HG02981 (cell line): ENCODE results near the gene C5orf52.
A peak's percentile ranks its signal among the peaks of the same experiment; 100 is the strongest.
"Not testable (repeated sequence)": the region's sequence is repeated elsewhere in the genome, so short reads cannot be mapped to it uniquely, and the experiment has no call there.

ENCODE experiments used
- ATAC-seq: cut with Tn5 transposase; IDR thresholded peaks from one replicate; pipeline ENCODE4 v1.9.1; 2021; ENCODE audit warnings: mild to moderate bottlenecking, moderate library complexity; ENCODE audit not compliant: unreplicated experiment

C5orf52 gene

DNA sequence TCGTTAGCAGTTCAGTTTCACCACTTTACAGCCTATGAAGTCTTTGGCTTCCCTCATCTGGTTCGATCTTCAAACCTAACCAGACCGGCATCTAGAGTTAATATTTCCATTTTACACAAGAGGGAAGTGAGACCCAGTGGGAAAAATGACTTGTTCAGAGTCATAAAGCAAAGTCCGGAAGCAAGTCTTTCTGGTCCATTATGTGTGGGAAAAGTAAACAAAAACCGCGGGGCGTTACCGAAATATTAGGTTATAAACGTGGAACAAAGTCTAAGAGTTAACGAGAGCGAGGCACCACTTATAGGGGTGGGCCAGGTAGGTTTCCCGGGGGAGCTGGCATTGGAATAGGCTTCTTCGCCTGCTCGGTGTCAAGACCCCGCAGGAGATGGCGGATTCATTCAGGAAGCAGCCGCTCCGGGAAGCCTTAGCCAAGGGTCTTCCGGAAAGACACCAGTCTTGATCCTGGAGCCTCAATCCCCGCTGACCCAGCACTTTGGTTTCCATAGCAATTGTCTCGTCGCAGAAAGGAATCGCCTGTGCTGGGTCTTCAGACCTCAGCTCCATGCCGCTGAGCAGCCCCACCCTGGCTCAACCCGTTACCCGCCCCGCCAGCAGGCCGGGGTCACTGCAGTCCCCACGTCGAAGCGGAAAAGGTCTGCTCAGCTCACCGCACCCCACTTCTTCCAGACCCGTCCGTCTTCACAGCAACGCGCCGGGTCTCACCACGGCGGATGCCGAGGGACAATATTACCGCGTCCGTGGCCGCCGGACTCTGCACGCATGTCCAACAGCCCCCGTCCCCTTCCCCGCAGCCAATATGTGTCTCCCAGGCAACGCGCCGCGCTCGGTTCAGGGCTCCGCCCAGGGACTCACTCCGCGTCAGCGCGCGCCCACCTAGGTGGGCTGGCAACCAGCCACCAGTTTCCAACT, at the start of gene C5orf52:
Gene C5orf52 (plus strand): TSS at position 872 of the 930 bp plus-strand sequence. CDS start 82 bp downstream, outside the sequence.
- ATAC-seq, result no peak

DNA sequence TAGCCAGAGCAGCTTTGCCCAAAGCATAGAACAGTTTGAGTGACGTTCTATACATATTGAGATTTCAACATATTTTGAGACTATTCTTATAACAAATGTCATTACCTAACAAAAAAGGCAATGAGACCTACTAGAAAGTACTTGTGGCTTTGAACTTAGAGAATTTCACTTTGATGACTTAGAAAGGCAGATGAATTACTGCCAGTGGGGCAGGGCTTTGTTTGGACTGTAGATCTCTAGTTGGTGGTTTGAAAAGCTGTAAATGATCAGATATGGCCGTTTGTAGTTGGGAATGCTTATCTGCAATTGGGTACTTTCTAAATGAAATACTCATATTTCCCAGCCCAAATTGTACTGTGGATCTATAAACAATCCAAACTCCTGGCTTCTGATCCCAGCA, 47.2 kb upstream of the C5orf52 start:
- no peak for ATAC-seq

DNA sequence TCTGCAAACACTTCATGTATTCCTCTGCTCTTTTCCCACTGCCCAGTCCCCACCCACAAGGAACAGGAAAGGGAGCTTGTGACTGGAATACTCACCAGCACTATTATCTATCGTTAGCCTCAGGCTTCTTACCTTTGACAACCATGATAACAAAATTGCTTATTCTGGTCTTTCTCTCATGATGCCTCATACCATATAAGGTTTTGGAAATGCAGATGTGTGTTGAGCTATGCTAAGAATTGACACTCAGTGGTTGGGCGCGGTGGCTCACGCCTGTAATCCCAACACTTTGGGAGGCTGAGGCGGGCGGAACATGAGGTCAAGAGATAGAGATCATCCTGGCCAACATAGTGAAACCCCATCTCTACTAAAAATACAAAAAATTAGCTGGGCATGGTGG, 44.5 kb upstream of the C5orf52 start:
- ATAC-seq, result no peak

DNA sequence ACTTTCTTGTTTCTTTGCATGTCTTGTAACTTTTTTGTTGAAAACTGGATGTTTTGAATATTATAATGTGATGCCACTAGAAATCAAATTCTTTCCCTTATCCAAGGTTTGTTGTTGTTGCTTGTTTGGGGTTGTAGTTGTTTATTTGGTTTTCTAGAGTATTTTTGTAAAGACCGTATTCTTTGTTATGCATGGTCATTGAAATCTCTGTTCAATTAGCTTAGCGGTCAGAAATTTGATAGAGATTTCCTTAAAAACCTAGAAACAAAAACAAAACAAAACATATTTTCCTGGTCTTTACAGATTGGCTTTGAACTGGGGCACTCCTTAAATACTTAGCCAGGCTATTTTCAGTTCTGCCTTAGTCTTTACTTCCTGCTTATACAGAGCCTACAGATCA, 41.0 kb upstream of the C5orf52 start:
- ATAC-seq, result no peak

DNA sequence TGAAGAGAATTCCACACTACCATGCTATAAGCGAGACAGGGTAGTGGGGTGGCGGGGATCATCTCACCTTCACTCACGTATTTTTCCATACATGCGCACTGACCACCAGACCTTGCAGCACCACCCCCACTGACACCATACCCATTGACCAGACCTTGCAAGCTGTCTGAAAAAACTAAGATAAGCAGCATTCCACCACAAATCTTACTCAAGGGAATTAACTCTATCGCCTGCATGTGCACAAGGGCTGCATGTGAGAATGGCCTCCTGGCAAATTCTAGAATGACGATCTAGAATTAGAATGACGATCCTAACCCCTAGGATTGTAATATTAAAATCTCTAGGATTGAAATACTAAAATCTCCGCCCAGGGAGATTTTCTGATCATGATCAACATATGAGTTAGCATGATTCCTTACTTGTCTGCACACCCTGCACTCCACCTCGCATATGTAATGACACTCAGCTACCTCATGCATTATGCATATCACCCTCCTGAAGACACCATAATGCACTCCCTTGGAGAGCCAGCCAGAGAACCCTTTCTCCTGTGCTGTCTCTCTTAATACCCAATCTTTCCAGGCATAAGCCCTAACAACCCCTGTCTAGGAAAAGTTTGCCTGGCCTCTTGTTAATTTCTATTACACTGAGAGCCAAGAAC, 30.8 kb upstream of the C5orf52 start:
- ATAC-seq, result no peak

DNA sequence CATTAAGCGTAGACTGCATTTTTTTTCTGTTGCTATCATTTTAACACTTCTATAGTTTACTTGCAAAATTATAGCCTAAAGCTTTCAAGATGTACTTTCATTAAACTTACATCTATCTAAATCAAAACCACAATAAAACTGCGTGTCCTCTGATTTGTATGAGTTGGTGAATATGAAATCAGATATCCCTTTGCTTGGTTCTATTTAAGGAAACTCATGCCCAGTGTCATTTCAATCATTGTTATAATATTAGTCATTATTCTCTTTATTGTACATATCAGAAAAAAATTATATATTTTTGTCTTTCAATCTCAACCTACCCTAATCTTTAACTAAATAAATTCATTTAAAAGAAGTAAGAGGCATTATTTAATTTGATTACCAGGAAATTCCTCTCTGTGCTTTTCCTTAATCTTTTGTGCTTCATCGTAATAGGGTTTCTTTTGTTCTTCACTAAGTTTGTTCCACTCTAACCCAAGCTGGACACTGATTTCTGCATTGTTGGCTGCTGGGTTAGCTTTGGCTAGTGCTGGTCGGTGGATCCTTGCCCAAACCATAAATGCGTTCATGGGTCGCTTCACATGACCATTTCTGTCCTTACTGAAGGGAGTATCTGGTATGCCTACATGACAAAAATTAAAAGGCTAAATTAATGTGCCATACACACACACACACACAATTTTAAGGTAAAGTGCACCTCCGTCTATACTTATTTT, 22.9 kb upstream of the C5orf52 start:
- no peak for ATAC-seq

DNA sequence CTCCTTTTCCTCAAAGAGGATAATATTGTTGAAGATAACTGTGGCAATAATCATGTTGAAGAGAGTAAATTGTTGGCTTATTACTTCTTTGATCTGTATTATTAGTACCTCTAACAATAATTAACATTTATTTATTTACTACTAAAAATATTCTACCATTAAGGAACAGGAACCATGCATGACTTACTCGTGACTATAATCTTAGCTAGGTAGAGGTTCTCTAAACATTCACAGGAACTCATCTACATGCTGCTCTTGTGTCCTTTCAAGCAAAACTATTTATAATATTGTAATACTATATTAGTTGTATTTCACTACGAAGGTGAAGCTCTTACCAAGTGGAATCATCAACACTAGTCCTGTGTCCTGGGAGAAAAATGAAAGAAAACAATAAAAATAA, 22.2 kb upstream of the C5orf52 start:
- ATAC-seq, result no peak

DNA sequence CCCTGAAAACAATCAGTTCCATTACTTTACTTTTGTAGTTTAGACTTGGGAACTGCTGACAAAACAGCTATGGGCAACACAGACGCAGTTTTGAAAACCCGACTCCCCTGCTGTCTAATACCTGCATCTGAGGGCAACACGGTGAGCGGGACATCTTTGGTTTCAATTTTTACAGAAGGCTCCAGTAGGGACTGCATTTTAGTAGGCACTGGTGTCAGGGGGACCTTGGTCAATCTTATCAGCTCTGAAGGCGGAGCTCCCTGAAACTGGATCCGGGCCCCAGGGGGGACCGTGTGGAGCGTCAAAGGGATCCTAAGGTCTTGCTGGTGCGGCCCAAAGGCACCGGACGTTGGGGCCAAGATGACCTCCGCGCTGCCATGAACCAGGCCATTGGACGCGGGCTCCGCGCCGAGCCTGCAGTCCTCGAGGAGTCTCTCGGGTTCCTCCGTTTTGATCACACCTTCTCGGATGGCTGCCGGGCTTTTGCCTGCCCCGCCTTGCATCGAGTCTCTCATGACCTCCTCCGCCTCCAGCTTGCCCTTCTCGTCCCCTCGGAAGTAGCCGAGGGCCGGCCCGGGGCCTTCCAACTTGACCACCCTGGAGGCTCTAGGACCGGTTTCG, 20.2 kb upstream of the C5orf52 start:
- no peak for ATAC-seq

DNA sequence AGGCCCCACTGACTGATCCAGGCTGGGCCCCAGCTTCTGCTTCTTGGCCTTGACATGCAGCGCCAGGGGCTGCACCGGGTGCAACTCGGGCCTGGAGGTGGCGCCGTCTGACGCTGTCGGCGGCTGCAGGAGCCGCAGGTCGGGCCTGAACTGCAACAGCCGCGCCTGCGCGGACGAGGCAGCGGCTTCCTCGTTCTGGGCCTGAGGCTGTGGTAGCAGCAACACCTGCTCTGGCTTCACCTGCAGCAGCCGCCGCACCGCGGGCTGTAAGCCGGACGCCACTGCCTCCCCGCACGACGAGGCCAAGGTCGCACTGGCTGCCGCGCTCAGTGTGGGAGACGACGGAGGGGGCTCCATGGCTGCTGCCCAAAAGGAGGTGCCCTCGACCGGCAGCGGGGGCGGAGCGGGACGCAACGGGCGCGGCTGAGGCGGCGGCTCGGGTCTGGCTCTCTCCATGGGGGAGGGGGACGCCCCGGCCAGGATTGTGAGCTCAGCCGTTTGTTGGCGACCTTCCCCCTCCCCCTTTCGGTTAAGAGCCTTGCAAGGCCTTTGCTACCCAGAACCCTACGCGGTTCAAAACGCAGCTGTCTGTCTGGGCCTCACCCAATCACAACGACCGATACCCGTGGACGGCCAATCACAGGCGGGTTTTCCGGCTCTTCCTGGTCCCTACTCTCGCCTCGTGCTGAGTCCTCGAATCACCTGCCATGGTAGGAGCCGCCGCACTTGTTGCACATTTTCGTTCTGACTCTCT, 19.5 kb upstream of the C5orf52 start:
- peak; percentile 95 for ATAC-seq

DNA sequence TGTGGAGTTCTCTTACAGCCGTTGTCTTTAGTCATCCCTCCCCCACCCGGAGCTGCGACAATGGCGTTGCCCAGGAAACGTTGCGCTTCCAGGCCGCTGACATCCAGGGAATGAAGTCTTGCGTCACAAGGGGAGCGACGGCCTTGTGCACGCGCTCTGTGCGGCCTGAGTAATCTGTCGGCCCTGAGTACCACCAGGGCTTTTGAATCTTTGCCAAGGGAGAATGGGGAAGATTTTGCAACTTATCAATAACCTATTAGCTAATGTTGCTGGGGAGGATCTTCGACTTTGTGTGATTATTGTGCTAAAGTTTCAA, 19.0 kb upstream of the C5orf52 start, which contains the start of gene SOX30:
Gene SOX30 (minus strand): TSS at position 62 of the 316 bp plus-strand sequence. CDS start 360 bp downstream, outside the sequence.
- no peak for ATAC-seq

DNA sequence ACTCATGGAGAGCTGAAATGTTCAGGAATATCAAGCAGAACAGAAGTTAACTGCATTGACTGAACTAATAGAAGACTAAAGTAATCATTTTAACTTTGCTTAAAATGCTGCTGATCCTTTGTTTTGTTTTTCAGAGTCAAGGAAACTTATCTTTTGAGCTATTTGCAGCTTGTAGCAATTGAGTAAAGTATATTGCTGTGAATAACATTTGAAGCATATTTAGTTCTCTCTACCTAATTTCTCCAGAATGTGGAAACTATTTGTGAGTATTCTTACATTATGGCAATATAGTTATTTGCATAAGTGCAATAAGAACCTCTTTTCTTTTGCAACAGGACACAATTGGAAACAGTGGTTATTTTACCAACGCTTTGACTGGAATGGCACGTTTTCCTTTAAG, 13.8 kb upstream of the C5orf52 start:
- no peak for ATAC-seq

DNA sequence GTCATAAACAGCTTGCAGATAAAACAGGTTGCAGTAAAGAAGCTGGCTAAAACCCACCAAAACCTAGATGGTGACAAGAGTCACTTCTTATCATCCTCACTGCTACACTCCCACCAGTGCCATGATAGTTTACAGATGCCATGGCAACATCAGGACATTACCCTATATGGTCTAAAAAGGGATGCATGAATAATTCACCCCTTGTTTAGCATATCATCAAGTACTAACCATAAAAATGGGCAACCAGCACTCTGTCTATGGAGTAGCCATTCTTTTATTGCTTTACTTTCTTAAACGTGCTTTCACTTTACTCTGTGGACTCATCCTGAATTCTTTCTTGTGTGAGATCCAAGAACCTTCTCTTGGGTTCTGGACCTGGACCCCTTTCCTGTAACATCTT, 12.4 kb upstream of the C5orf52 start:
- no peak for ATAC-seq

DNA sequence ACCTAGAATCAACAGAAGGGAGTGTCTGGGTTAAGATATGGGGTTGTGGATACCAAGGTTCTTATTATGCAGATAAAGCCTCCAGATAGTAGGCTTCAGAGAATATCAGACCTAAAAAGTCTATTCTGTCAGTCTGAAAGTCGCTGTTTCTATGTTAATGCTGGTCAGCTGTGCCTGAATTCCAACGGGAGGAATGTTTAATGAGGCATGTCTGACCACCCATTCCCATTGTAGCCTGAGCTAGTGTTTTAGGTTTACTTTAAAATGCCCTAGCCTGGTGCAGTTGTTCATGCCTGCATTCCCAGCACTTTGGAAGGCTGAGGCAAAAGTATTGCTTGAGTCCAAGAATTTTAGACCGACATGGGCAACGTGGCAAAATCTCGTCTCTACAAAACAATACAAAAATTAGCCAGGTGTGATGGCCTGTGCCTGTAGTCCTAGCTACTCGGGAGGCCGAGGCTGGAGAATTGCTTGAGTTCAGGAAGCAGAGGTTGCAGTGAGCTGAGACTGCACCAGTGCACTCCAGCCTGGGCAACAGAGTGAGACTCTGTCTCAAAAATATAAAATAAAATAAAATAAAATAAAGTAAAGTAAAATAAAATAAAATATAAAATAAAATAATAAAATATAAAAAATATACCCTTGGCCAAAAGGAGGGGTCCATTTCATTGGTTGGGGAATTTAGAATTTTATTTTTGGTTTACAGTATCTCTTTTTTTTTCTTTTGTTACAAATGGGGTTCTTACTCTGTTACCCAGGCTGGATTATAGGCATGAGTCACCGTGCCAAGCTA, 11.3 kb upstream of the C5orf52 start:
- ATAC-seq, result no peak

DNA sequence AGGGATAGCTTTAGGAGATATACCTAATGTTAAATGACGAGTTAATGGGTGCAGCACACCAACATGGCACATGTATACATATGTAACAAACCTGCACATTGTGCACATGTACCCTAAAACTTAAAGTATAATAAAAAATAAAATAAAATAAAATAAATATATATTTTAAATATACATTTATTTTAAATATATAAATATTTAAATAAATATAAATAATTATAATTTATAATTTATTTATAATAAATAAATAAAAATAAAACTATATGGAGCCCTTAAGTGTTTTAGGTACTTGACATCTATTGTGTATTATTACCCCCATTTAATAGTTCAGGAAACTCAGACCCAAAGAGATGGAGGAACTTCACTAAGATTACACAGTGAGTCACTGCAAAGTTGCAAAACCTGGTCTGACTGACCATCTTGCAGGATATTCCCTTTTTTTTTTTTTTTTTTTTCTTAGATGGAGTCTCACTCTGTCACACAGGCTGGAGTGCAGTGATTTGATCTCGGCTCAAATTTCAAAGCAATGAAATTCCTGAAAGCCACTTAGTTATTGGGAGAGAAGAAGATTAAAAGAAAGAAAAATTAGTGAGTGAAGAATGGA, 5.8 kb upstream of the C5orf52 start:
- ATAC-seq, result no peak

DNA sequence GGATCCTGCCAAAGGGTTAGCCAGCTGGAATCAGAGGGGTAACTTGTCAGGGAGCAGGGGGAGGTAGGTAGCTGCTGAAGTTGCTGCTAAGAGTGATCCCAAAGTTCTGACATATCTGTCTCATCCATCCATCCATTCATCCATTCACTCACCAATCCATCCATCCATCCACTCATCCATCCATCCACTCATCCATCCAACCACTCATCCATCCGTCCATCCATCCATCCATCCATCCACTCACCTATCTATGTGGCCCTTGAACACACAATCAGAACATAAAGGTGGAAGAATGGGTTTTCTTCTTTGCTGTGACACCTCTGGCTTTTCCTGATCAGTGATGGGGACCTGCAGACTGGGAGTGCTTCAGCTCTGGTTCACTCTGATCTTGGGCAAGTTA, 3.0 kb upstream of the C5orf52 start:
- no peak for ATAC-seq

DNA sequence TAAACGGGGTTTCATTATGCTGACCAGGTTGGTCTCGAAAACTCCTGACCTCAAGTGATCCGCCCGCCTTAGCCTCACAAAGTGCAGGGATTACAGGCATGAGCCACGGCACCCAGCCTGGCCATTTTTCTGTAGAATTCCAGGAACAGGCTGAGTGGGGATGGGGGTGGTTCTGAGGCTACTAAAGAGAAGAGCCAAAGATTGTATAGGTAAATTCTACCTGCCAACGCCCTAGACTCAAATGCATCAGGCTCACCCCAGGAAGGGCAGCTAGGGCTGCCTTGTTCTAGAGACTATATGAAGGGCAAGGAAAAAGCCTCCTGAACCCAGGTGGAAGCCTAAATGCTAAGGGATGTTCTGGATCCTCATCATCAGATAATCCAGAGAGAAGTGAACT, 1.6 kb upstream of the C5orf52 start:
- no peak for ATAC-seq

DNA sequence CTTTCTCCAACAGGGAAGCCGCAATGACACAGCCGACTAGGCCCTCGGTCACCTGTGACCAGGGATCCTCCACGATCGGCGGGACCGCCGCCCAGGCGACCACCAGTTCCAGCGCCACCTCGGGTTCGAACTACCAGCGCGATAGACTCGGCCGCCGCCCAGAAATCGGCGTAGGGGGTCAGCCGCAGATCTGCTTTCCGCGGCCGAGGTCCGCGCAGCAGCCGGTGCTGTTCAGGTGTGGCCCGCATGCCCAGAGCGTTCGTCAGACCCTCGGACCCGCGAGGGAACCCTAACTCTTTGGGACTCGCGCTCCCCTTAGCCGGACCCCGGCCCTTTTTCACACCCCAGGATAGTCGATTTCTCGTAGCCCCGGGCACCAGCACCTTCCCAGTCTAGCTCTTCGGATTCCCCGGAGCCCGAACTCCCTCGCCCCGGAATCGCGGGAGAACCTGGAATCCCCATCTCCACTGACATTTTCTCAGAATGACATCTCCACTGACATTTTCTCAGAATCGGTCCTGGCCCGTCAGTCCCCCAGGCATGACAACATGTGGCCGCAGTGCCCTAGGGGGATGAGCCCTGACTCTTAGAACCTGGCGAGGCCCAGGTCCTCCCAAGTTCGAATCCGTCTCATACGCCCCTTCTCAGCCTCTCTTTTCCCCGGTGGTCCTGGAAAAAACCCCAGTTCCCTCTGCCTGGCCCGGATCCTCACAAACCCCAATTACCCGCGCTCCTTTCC, 428 bp downstream of the C5orf52 start:
- ATAC-seq, result no peak

DNA sequence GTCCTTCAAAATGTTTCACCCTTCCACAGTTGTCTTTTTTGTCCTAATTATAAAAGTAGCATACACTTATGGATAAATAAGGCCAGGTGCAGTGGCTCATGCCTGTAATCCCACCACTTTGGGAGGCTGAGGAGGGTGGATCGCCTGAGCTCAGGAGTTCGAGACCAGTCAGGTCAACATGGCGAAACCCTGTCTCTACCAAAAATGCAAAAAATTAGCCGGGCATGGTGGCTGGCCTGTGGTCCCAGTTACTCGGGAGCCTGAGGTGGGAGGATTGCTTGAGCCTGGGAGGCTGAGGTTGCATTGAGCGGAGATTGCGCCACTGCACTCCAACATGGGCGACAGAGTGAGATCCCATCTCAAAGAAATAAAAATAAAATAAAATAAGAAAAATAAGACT, 1.6 kb downstream of the C5orf52 start:
- no peak for ATAC-seq

DNA sequence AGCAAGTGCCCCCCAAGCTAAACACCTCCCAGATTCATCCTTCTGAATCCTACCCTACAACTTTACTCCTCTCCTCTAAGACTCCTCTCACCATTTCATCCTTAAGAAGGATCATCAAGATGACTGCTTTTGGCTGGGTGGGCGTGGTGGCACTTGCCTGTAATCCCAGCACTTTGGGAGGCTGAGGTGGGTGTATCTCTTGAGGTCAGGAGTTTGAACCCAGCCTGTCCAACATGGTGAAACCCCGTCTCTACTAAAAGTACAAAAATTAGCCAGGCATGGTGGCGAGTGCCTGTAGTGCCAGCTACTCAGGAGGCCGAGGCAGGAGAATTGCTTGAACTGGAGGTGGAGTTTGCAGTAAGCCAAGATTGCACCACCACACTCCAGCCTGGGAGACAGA, 3.0 kb downstream of the C5orf52 start:
- ATAC-seq, result not testable (repeated sequence)
